Suprapubic skin (tissue), 4 donors: ENCODE results near the gene GPR176. TPM values are rescaled to one million over a fixed set of nuclear protein-coding genes. Genes with fewer than 3 reads are reported as not detected.

Experiments
- DNase-seq, 2 donors: peaks; one replicate each; pipeline ENCODE4 v3.0.0-alpha.2; 2019; ENCODE audit warnings: low spot score in 2 of 2
- H3K27ac ChIP-seq: fragments of 200-600 bp; sonication (generic); one replicate; pipeline ENCODE4 v1.5.1; 2019
- H3K27me3 ChIP-seq: fragments of 200-600 bp; sonication (generic); one replicate; pipeline ENCODE4 v1.5.1; 2019
- H3K36me3 ChIP-seq: fragments of 200-600 bp; sonication (generic); one replicate; pipeline ENCODE4 v1.5.1; 2019
- H3K4me1 ChIP-seq: fragments of 200-600 bp; sonication (generic); one replicate; pipeline ENCODE4 v1.5.1; 2019
- H3K4me3 ChIP-seq: fragments of 200-600 bp; sonication (generic); one replicate; pipeline ENCODE4 v1.5.1; 2019; ENCODE audit warnings: mild to moderate bottlenecking
- H3K9me3 ChIP-seq: fragments of 200-600 bp; sonication (generic); one replicate; pipeline ENCODE4 v1.5.1; 2019
- CTCF ChIP-seq, 2 donors: fragments of 200-600 bp in 1 of 2; fragments of 450-650 bp in 1 of 2; sonication (generic) in 1 of 2; IDR thresholded peaks; one replicate each; pipeline ENCODE4 v1.5.1; 2016 to 2019; ENCODE audit warnings: antibody characterized with exemption in 2 of 2, mild to moderate bottlenecking in 1 of 2, moderate library complexity in 1 of 2
- EP300 ChIP-seq: sonication (generic); formaldehyde crosslinking; IDR thresholded peaks from one replicate; pipeline ENCODE4 v1.6.1; 2017; ENCODE audit warnings: antibody characterized with exemption
- POLR2A ChIP-seq, 2 donors: fragments of 450-650 bp; IDR thresholded peaks; one replicate each; pipeline ENCODE4 v1.6.1; 2017; ENCODE audit warnings: antibody characterized with exemption in 2 of 2, mild to moderate bottlenecking in 2 of 2, moderate library complexity in 2 of 2
- POLR2AphosphoS5 ChIP-seq, 3 donors: sonication (generic); formaldehyde crosslinking; IDR thresholded peaks; one replicate each; pipeline ENCODE4 v1.6.1; 2017; ENCODE audit warnings: antibody characterized with exemption in 3 of 3
- WGBS: methylation state at CpG from one replicate; pipeline ENCODE4 v1.1.5; 2018; 5-methylcytosine and 5-hydroxymethylcytosine counted together
- total RNA-seq, 4 donors: library from RNA; depleted of rRNA; stranded (reverse); fragments of >200 nt; gene quantifications; one replicate each; pipeline ENCODE4 v1.1.0, GENCODE V29; 2016

Gene GPR176
- total RNA-seq, 4 donors from 2014 or later = 1.3 to 4.2 (median 2.1) TPM

GRCh38 chr15:39796601-39797000 is 123.5 kb downstream of the GPR176 start:
- whole genome bisulfite sequencing = 69% methylated on average over 5 of the region's 5 CpGs
- no peaks in the 10 kb centered on the region for H3K9me3 ChIP-seq

GRCh38 chr15:39795486-39795885 is 124.6 kb downstream of the GPR176 start:
- 43% methylated on average over 3 of the region's 3 CpGs for WGBS
- TF ChIP-seq EP300 = no peak
- no peak for TF ChIP-seq POLR2AphosphoS5 (IDR thresholded peaks at IDR 0.05)
- no peak for TF ChIP-seq CTCF (IDR thresholded peaks at IDR 0.05)
- no peak for TF ChIP-seq POLR2A (IDR thresholded peaks at IDR 0.05)

More at GRCh38 chr15:39796601-39797000, 123.5 kb downstream of the GPR176 start:
- no peaks in the 10 kb centered on the region for H3K36me3 ChIP-seq
- DNase-seq = no peak
- no peak for TF ChIP-seq EP300
- TF ChIP-seq POLR2A (IDR thresholded peaks at IDR 0.05) = no peak
- TF ChIP-seq POLR2AphosphoS5 (IDR thresholded peaks at IDR 0.05) = no peak
- TF ChIP-seq CTCF (IDR thresholded peaks at IDR 0.05) = no peak
- H3K4me1 ChIP-seq = no peaks in the 10 kb centered on the region
- H3K27ac ChIP-seq = no peak overlapping the region
- H3K4me3 ChIP-seq = no peak overlapping the region
- H3K27me3 ChIP-seq = no peaks in the 10 kb centered on the region

GRCh38 chr15:39794954-39795353 is 125.1 kb downstream of the GPR176 start:
- no peaks in the 10 kb centered on the region for H3K9me3 ChIP-seq
- no peaks in the 10 kb centered on the region for H3K4me1 ChIP-seq
- TF ChIP-seq CTCF (IDR thresholded peaks at IDR 0.05) = no peak
- no peak for TF ChIP-seq EP300
- no peaks in the 10 kb centered on the region for H3K27me3 ChIP-seq
- no peak for DNase-seq
- H3K4me3 ChIP-seq = no peak overlapping the region
- WGBS = 81% methylated on average over 3 of the region's 3 CpGs
- no peak overlapping the region for H3K27ac ChIP-seq
- no peaks in the 10 kb centered on the region for H3K36me3 ChIP-seq

More at GRCh38 chr15:39795486-39795885, 124.6 kb downstream of the GPR176 start:
- Histone ChIP-seq H3K4me1 (no peaks in the 10 kb centered on the region), H3K27me3 (no peaks in the 10 kb centered on the region), H3K9me3 (no peaks in the 10 kb centered on the region), H3K36me3 (no peaks in the 10 kb centered on the region), H3K27ac (no peak overlapping the region), H3K4me3 (no peak overlapping the region)
- no peak for DNase-seq

- Histone ChIP-seq H3K27ac (no peak overlapping the region), H3K4me1 (no peaks in the 10 kb centered on the region), H3K36me3 (no peaks in the 10 kb centered on the region), H3K27me3 (no peaks in the 10 kb centered on the region), H3K9me3 (no peaks in the 10 kb centered on the region), H3K4me3 (no peak overlapping the region)
- TF ChIP-seq POLR2AphosphoS5 (IDR thresholded peaks at IDR 0.05) = no peak
- no peak for TF ChIP-seq EP300
- no peak for TF ChIP-seq CTCF (IDR thresholded peaks at IDR 0.05)
- TF ChIP-seq POLR2A (IDR thresholded peaks at IDR 0.05) = no peak
- DNase-seq = no peak
- 92% methylated on average over 4 of the region's 4 CpGs for WGBS
These were observed 126.1 kb downstream of the GPR176 start for GRCh38 chr15:39793923-39794322.

- no peaks in the 10 kb centered on the region for H3K4me1 ChIP-seq
- DNase-seq = no peak
- no peaks in the 10 kb centered on the region for H3K9me3 ChIP-seq
- 50% methylated on average over 4 of the region's 4 CpGs for WGBS
- H3K36me3 ChIP-seq = no peaks in the 10 kb centered on the region
- H3K4me3 ChIP-seq = no peak overlapping the region
- H3K27me3 ChIP-seq = no peaks in the 10 kb centered on the region
- H3K27ac ChIP-seq = no peak overlapping the region
- TF ChIP-seq CTCF (IDR thresholded peaks at IDR 0.05) (no peak), POLR2A (IDR thresholded peaks at IDR 0.05) (no peak)
These were observed 127.2 kb downstream of the GPR176 start for GRCh38 chr15:39792844-39793335.
